ENCODE measurements around the gene SS18L1. TPM values are rescaled to one million over a fixed set of nuclear protein-coding genes. Genes with fewer than 3 reads are reported as not detected.
"Not testable (repeated sequence)": the region's sequence is repeated elsewhere in the genome, so short reads cannot be mapped to it uniquely, and the experiment has no call there.

Gene SS18L1
- total RNA-seq, 2 experiments from 2014 or later = 12.1 to 12.3 TPM

DNA sequence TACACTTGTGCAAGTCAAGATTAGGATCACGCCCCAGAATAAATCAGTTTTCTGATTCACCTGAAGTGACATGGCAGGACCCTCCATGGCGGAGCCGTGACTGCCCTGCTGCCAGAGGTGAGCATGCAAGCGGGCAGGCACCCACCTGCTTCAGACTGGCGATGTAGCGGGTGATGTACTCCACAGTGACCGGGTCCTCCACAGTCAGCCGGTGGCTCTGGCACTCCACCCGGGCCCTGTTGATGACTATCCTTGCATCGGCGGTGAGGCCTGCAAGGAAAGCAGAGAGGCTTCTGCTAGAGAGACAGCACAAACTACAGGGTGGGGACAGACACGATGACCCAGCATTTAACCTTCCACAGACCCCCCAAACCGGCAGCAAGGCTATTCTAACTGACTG lies 3.9 kb upstream of the SS18L1 start:
- H3K27me3 Mint-ChIP-seq = no peaks in the 10 kb centered on the region
- peaks cover 33% of the 10 kb centered on the region for H3K4me1 Mint-ChIP-seq
- H3K27ac Mint-ChIP-seq = peak overlapping the region; percentile 8
- peaks cover 44% of the 10 kb centered on the region for H3K36me3 Mint-ChIP-seq
- DNase-seq = no peak
- H3K9me3 Mint-ChIP-seq = no peaks in the 10 kb centered on the region
- no peak overlapping the region for H3K4me3 Mint-ChIP-seq

DNA sequence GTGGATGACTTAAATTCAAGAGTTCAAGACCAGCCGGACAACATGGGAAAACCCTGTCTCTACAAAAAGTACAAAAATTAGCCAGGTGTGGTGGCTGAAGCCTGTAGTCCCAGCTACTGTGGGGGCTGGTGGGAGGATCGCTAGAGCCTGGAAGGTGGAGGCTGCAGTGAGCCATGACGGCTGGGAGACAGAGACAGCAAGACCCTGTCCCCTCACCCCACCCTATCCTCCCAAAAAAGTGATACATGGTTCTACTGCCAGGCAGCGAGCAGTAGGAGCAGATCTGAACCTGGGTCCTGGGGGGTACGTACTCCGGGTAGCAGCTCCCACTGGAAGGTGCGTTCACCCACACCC lies 2.5 kb upstream of the SS18L1 start:
- peaks cover 46% of the 10 kb centered on the region for H3K36me3 Mint-ChIP-seq
- no peaks in the 10 kb centered on the region for H3K27me3 Mint-ChIP-seq
- H3K4me3 Mint-ChIP-seq = peak overlapping the region; percentile 92
- no peak for DNase-seq
- peak overlapping the region; percentile 93 for H3K27ac Mint-ChIP-seq
- no peaks in the 10 kb centered on the region for H3K9me3 Mint-ChIP-seq
- H3K4me1 Mint-ChIP-seq = peaks cover 45% of the 10 kb centered on the region

DNA sequence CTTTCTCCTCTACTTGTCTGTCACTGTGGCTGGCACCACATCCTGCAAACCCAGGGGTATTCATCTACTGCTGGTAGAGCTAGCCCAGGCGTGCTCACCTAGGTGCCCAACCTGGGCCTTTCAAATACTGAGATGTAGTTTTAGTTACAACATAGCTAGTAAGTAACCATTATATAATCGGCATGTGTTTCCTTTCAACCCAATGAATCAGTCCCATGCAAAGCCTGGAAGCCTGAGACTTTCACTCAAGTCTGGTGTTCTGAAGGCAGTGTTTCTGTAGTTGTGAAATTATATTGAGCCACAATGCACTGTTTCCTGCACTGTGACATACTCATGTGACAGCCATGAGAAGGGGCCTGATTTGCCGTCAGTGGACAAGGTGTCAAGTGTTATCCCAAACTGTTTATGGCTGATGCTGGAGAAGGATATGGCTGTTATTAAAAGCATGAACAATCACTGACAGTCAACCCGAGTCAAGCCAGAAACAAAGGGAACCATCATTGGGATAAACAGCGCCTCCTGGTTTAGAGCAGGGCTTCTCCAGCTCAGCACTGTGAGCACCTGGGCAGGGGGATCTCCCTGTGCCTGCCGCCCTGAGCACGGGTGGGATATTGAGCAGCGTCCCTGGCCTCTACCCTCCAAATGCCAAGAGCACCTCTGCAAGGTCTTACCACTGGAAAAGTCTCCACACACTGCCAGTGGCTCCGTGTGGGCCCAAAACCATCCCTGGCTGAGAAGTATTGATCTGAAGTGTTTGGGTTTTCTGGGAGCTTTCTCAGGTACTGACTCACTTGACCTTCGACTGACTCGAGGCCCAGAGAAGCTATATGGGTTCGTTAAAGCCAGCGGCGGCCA lies 1.9 kb upstream of the SS18L1 start:
- Mint-ChIP-seq H3K27me3 (no peaks in the 10 kb centered on the region), H3K36me3 (peaks cover 43% of the 10 kb centered on the region), H3K27ac (peak overlapping the region; percentile 93), H3K9me3 (no peaks in the 10 kb centered on the region), H3K4me1 (peaks cover 44% of the 10 kb centered on the region), H3K4me3 (peak overlapping the region; percentile 92)
- DNase-seq = peak; percentile 23

DNA sequence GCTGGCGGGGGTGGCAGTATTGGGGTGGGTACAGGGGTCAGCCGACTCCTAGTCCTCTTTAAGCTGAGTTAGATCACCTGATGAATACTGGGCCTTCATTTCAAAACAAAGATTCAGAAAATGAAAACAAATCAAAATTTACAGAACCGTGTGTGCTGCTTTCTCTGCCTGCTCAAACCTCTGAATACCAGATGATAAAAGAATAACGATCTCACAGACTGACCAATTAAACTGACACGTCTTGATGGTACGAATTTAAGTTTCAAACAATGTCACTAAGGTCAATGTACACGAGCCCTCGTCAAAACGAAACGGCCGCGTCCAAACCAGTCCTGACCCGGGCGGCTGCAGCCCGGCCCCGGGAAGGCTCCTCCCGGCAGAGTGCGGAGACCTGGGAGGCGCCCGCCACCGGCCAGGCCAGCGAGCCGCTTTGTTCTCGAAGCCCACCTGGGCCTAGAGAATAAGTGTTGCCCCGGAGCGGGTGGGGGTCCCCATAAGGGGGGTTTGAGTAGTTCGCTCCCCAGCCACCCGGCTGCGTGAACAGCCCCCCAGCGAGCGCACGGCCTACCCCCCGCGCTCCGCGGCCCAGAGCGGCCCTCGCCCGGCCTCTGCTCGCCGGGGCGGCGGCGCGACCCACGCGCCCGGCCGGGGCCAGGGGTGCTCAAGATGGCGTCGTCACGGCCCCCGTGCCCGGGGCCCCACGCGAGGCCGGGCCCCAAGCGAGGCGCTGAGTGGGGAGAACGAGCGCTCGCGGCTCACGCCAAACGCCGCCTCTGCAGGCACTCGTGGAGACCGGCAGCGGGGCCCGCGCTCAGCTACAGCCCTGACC lies 1.1 kb upstream of the SS18L1 start:
- Mint-ChIP-seq H3K27ac (peak overlapping the region; percentile 93), H3K27me3 (no peaks in the 10 kb centered on the region), H3K36me3 (peaks cover 37% of the 10 kb centered on the region), H3K9me3 (no peaks in the 10 kb centered on the region), H3K4me3 (peak overlapping the region; percentile 92), H3K4me1 (peaks cover 48% of the 10 kb centered on the region)
- peak; percentile 19 for DNase-seq

DNA sequence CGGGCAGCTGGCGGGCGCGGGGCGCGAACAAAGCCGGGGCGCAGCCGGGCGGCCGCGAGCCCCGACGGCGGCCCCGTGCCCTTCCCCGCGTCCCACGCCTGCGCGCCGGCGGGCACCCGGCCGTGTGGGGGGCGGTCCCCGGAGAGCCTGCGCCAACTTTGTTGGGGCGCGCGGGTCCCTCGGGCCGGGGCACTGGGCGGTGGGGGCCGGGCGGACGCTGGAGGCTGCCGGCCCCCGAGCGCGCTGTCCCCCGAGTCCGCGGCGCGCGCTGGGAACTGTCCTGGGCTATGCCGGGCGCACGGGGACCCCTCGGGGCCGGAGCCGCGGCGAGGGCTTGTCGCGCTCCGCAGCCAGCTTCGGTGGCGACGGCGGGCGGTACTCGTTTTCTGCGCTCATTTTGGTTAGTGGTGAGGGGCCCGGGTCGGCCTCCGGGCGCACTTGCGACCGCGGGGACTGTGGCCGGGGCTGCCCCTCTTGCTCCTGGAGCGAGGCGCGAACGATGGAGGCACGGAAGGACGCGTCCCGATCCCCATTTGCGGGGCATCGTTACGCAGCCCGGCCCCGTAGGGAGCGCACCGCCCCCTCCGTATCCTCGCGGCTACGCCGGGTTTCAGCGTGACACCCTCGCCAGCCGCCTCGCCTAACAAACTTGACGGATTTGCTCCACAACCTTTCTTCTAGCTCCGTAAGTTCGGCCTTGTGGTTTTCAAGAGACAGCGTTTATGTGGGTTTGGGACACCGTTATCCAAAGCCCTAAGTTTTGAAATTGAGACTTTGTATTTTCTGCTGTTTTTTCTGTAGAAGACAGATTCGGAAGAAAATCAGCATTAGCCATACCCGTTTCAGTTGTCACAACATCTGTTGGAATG lies 622 bp downstream of the SS18L1 start:
- Mint-ChIP-seq H3K27ac (peak overlapping the region; percentile 73), H3K27me3 (no peaks in the 10 kb centered on the region), H3K9me3 (no peaks in the 10 kb centered on the region), H3K4me1 (peaks cover 49% of the 10 kb centered on the region), H3K4me3 (peak overlapping the region; percentile 81), H3K36me3 (peaks cover 28% of the 10 kb centered on the region)
- DNase-seq = peak; percentile 70

DNA sequence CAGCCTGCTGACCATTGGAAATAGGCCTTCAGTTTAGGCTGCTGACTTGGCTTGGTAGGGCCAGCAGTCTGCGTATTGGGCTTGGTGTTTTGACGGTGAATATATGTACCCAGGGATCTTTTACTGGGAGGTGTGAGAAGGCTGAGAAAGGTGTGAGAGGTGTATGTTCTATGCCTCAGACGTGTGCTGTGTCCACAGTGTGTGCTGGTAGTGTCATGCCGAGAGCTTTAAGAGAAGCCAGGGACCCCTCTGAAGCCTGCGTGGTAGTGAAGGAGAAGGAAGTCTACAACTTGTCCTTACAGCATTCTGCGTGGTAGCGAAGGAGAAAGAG lies 2.1 kb downstream of the SS18L1 start:
- Mint-ChIP-seq H3K4me1 (peaks cover 45% of the 10 kb centered on the region), H3K9me3 (no peaks in the 10 kb centered on the region), H3K27me3 (no peaks in the 10 kb centered on the region), H3K27ac (no peak overlapping the region), H3K36me3 (peaks cover 20% of the 10 kb centered on the region), H3K4me3 (peak overlapping the region; percentile 81)
- no peak for DNase-seq

DNA sequence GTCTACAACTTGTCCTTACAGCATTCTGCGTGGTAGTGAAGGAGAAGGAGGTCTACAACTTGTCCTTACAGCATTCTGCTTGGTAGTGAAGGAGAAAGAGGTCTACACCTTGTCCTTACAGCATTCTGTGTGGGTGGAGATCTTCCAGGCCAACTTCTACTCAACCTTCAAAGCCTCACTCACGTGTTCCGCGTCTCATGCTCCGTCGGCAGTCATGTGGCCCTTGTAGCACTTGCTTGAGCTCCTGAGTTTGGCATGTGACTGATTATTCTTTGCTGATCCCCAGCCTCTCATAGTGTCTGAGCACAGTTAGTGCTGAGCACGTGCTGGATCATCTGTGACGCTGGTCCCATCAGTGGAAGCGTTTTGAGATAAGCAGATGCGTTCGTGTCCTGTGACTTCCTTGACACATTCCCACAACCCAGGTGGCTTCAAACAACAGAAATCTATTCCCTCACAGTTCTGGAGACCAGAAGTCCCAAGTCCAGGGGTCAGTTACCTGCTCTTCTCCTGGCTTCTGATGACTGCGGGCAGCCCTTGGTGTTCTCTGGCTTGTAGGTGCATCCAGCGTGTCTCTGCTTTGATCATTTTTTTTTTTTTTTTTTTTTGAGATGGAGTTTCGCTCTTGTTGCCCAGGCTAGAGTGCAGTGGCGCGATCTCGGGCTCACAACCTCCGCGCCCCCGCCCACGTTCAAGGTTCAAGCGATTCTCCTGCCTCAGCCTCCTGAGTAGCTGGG lies 2.6 kb downstream of the SS18L1 start:
- Mint-ChIP-seq H3K9me3 (no peaks in the 10 kb centered on the region), H3K36me3 (peaks cover 18% of the 10 kb centered on the region), H3K4me1 (peaks cover 41% of the 10 kb centered on the region), H3K4me3 (no peak overlapping the region), H3K27me3 (no peaks in the 10 kb centered on the region), H3K27ac (no peak overlapping the region)
- DNase-seq = no peak

DNA sequence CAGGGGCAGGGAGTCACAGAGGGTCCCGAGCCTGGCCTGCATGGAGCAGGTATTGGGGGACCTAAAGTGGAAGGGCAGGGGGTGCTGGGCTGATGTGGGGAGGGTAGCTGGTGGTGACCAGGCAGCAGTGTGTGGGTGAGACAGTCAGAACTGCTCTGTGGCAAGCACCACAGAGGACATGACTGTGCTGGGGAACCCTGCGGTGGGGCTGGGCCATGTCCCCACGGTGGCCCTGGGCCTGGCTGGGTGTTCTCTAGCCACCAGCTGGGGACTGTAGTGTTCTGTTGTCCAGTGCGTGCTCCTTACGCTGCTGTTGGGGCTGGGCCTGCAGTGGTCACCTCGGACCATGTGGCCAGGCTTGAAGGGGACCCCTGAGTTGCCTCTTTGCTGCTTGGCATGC lies 3.6 kb downstream of the SS18L1 start:
- peaks cover 13% of the 10 kb centered on the region for H3K36me3 Mint-ChIP-seq
- no peaks in the 10 kb centered on the region for H3K27me3 Mint-ChIP-seq
- peaks cover 31% of the 10 kb centered on the region for H3K4me1 Mint-ChIP-seq
- H3K27ac Mint-ChIP-seq = no peak overlapping the region
- no peak overlapping the region for H3K4me3 Mint-ChIP-seq
- DNase-seq = no peak
- no peaks in the 10 kb centered on the region for H3K9me3 Mint-ChIP-seq

DNA sequence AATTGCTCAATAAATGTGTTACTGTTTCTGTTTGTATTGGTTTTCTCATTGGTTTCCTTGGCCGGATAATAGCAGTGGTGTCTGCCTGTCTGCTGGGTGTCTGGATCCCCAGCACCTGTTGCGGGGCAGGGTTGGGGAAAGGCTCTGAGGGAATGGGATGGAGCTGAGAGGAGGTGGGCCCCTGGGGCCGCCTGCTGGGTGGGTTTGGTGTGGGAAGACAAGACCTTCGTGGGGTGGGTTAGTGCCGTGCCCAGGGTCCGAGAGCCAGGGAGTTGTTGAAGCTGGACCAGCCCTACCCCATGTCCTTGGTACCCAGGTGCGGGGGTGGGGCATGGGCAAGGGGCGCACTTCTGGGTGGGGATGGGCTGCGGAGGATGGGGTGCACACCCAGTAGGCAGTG lies 4.0 kb downstream of the SS18L1 start:
- Mint-ChIP-seq H3K4me1 (peaks cover 30% of the 10 kb centered on the region), H3K4me3 (no peak overlapping the region), H3K27me3 (no peaks in the 10 kb centered on the region), H3K27ac (no peak overlapping the region), H3K36me3 (peaks cover 15% of the 10 kb centered on the region), H3K9me3 (peaks cover 1% of the 10 kb centered on the region)
- DNase-seq = no peak

DNA sequence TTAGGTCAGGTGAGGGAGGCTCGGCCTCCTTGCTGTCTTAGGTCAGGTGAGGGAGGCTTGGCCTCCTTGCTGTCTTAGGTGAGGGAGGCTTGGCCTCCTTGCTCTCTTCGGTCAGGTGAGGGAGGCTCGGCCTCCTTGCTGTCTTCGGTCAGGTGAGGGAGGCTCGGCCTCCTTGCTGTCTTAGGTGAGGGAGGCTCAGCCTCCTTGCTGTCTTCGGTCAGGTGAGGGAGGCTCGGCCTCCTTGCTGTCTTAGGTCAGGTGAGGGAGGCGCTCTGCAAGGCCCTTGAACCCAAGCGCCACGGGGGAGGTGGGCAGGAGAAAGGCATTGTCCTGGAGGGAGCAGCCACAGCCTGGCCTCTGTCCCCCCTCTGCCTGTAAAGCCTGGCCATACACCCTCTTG lies 4.8 kb downstream of the SS18L1 start:
- H3K27me3 Mint-ChIP-seq, DNase-seq, H3K9me3 Mint-ChIP-seq, H3K27ac Mint-ChIP-seq, H3K4me3 Mint-ChIP-seq: not testable (repeated sequence)
- Mint-ChIP-seq H3K36me3 (peaks cover 23% of the 10 kb centered on the region), H3K4me1 (peaks cover 30% of the 10 kb centered on the region)

DNA sequence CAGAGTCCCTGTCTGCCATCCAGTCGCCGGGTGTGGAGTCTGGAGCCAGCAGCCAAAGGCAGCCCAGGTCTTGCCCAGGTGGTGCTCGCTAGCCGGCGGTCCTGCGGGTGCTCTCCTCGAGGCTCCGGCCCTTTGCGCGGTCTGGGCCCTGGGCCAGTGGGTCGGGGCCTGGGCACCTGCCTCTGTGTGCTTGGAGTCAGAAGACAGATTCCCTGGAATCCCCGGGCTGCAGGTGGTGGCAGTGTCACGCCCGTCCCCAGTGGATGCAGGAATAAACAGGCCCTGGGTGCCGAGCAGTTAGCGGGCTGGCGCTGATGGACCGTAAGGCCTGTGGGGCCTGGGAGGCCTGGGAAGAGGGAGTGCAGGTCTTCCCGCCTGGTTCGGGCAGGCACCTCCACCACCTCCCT lies 5.3 kb downstream of the SS18L1 start:
- DNase-seq = no peak
- no peak overlapping the region for H3K27ac Mint-ChIP-seq
- no peak overlapping the region for H3K4me3 Mint-ChIP-seq
- H3K36me3 Mint-ChIP-seq = peaks cover 28% of the 10 kb centered on the region
- H3K9me3 Mint-ChIP-seq = peaks cover 5% of the 10 kb centered on the region
- H3K4me1 Mint-ChIP-seq = peaks cover 30% of the 10 kb centered on the region
- H3K27me3 Mint-ChIP-seq = no peaks in the 10 kb centered on the region

DNA sequence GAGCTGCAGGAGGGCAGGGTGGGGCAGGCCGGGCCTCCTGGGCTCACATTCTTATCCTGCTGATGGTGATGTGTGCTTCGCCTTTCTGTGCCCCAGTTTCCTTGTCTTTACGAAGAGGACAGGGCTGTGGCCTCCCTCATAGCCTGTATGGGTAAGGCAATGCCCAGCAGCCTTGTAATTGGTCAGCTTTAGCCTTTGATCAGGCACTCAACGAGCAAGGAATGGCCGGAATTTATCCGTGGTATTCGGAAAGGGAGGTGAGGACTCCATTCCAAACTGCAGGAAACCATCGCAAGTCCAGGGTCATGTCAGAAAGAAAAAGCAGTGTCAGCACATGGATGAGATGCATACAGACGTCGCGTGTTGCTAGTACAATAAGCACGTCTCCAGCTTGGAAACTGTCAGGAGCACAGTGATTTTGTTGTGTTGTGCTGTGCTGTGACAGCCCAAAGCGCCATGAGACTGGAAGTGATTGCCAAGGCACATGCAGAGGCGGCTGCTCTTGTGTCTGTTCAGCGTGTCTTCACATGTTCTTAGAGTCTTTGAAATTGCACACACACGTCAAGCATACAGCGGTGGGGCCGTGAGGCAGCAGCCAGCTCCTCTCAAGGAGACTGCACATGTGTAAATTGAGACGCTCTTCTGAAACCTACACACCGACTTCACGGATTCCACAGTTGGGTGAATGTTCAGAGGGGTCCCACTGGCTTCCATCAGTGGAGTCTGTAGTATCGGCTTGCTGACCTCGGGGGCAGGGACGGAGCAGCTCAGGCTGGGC lies 6.2 kb downstream of the SS18L1 start:
- DNase-seq = no peak
- H3K9me3 Mint-ChIP-seq = peaks cover 5% of the 10 kb centered on the region
- peaks cover 29% of the 10 kb centered on the region for H3K4me1 Mint-ChIP-seq
- H3K36me3 Mint-ChIP-seq = peaks cover 32% of the 10 kb centered on the region
- H3K4me3 Mint-ChIP-seq = no peak overlapping the region
- no peak overlapping the region for H3K27ac Mint-ChIP-seq
- no peaks in the 10 kb centered on the region for H3K27me3 Mint-ChIP-seq

DNA sequence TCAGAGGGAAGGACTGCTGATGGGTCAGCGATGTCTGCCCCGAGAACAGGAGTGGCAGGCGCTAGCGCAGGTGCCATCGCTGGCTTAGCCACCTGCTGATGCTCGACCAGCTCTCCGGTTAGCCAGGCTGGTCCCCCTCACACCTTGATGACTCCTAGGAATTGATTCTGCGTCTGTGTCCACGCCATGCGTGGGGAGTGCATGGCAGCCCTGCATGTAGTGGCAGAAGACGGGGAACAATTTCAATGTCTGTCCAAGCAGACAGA lies 6.7 kb downstream of the SS18L1 start:
- no peak overlapping the region for H3K27ac Mint-ChIP-seq

DNA sequence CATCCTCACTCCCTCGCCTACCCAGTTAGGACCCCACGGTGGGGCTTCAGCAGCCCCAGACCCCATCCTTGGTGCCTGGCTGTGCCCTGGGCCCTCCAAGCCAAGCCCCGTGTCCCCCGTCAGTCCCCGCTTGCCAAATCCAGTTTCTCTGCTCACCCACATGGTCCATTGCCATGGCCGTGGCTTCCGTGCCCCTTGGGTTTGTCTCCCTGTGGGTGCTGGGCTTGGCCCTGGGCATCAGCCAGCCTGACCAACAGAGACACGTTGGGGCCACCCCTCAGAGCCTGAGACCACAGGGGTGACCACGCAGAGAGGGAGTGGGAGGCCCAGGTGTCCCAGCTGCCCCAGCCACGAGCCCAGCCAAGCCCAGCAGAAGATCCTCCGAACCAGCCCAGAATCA lies 7.7 kb downstream of the SS18L1 start:
- Mint-ChIP-seq H3K9me3 (peaks cover 5% of the 10 kb centered on the region), H3K27me3 (no peaks in the 10 kb centered on the region), H3K4me3 (no peak overlapping the region), H3K4me1 (peaks cover 19% of the 10 kb centered on the region), H3K36me3 (peaks cover 31% of the 10 kb centered on the region), H3K27ac (no peak overlapping the region)
- no peak for DNase-seq

More for the DNA sequence above, 6.7 kb downstream of the SS18L1 start:
- peaks cover 25% of the 10 kb centered on the region for H3K4me1 Mint-ChIP-seq
- H3K4me3 Mint-ChIP-seq = no peak overlapping the region
- H3K27me3 Mint-ChIP-seq = no peaks in the 10 kb centered on the region
- peaks cover 31% of the 10 kb centered on the region for H3K36me3 Mint-ChIP-seq
- H3K9me3 Mint-ChIP-seq = peaks cover 5% of the 10 kb centered on the region
- DNase-seq = no peak
